ENCODE measurements around the gene KRT36.

DNA sequence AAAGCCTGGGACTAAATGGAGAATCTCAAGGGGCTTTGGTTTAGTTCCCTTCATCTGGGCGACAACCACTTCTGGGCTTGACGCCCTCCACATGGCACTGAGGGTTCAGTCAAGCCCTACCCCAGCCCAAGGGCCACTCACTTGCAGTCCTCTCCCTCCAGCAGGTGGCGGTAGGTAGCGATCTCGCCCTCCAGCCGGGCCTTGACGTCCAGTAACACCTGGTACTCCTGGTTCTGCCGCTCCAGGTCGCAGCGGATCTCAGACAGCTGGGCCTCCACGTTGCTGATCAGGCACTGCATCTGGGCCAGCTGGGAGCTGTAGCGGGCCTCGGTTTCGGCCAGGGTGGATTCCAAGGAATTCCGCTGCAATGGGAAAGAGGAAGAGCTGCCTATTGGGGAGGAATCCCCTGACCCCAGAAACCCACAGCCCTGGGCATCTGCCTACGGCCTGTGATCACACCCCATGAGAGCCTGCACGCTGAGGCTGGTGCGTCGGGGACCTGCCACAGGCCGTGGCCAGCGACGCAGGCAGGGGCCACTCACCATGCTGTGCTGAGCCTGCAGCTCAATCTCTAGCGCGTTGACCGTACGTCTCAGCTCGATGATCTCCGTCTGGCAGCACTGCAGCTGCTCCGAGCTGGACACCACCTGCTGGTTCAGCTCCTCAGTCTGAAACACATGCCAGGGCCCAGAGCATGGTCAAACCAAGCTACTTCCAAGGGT, 2.7 kb downstream of the KRT36 start:
- TF ChIP-seq, protein P1, sequence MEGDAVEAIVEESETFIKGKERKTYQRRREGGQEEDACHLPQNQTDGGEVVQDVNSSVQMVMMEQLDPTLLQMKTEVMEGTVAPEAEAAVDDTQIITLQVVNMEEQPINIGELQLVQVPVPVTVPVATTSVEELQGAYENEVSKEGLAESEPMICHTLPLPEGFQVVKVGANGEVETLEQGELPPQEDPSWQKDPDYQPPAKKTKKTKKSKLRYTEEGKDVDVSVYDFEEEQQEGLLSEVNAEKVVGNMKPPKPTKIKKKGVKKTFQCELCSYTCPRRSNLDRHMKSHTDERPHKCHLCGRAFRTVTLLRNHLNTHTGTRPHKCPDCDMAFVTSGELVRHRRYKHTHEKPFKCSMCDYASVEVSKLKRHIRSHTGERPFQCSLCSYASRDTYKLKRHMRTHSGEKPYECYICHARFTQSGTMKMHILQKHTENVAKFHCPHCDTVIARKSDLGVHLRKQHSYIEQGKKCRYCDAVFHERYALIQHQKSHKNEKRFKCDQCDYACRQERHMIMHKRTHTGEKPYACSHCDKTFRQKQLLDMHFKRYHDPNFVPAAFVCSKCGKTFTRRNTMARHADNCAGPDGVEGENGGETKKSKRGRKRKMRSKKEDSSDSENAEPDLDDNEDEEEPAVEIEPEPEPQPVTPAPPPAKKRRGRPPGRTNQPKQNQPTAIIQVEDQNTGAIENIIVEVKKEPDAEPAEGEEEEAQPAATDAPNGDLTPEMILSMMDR (IDR thresholded peaks at IDR 0.05; ENCODE audit: low read depth, low read length, poor library complexity, severe bottlenecking) = peak; percentile 72
- TF ChIP-seq EZH2phosphoT487 (IDR thresholded peaks at IDR 0.05; ENCODE audit: borderline replicate concordance, low read length) = no peak
